Lung (tissue), 12 donors: Measurements from ENCODE around the gene CLTC. TPM values are rescaled to one million over a fixed set of nuclear protein-coding genes. Genes with fewer than 3 reads are reported as not detected.

Experiments
- ATAC-seq: fragments of 200-7000 bp; cut with Tn5 transposase; one replicate; pipeline ENCODE4 v1.9.1; 2020; ENCODE audit warnings: moderate number of reproducible peaks; ENCODE audit not compliant: insufficient read depth, low FRiP score
- DNase-seq, 3 donors: peaks; one replicate each; pipeline ENCODE4 v3.0.0-alpha.2; 2013 to 2017
- H3K27ac ChIP-seq, 2 donors: one replicate each; pipeline ENCODE4 v1.5.1; 2013; ENCODE audit warnings: mild to moderate bottlenecking in 2 of 2, moderate library complexity in 2 of 2, control low read depth in 1 of 2, inconsistent platforms in 1 of 2, low read depth in 1 of 2, low read length in 1 of 2
- H3K27me3 ChIP-seq, 3 donors: one replicate each; pipeline ENCODE4 v1.5.1; 2013; ENCODE audit warnings: low read length in 2 of 3; ENCODE audit not compliant: control insufficient read depth in 3 of 3, insufficient read depth in 3 of 3
- H3K36me3 ChIP-seq, 4 donors: one replicate each; pipeline ENCODE4 v1.5.1; 2013; ENCODE audit warnings: low read length in 4 of 4, mild to moderate bottlenecking in 1 of 4, moderate library complexity in 1 of 4; ENCODE audit not compliant: control insufficient read depth in 4 of 4, insufficient read depth in 4 of 4
- H3K4me1 ChIP-seq, 5 donors: one replicate each; pipeline ENCODE4 v1.5.1; 2013; ENCODE audit warnings: low read length in 5 of 5, mild to moderate bottlenecking in 2 of 5, moderate library complexity in 1 of 5; ENCODE audit not compliant: control insufficient read depth in 5 of 5, insufficient read depth in 5 of 5
- H3K4me3 ChIP-seq: one replicate; pipeline ENCODE4 v1.5.1; 2013; ENCODE audit warnings: mild to moderate bottlenecking, control low read depth, moderate library complexity
- H3K9ac ChIP-seq, 2 donors: one replicate each; pipeline ENCODE4 v1.5.1; 2013; ENCODE audit warnings: low read length in 2 of 2, control low read depth in 1 of 2; ENCODE audit not compliant: insufficient read depth in 1 of 2
- H3K9me3 ChIP-seq, 4 donors: one replicate each; pipeline ENCODE4 v1.5.1; 2013; ENCODE audit warnings: low read length in 3 of 4, mild to moderate bottlenecking in 1 of 4, moderate library complexity in 1 of 4; ENCODE audit not compliant: control insufficient read depth in 4 of 4, insufficient read depth in 3 of 4
- WGBS, 2 donors: extraction: QIAGEN DNeasy Blood & Tissue Kit; methylation state at CpG; one replicate each; pipeline ENCODE4 v1.1.7; 2013; 5-methylcytosine and 5-hydroxymethylcytosine counted together
- polyA plus RNA-seq, 2 donors: library from polyadenylated mRNA; stranded (reverse); fragments of 200-250 nt; gene quantifications; one replicate each; pipeline ENCODE4 v1.2.1, GENCODE V29; 2013
- total RNA-seq, 2 donors: library from RNA; depleted of rRNA in 1 of 2; stranded (reverse); fragments of >200 nt in 1 of 2; gene quantifications; one replicate each; pipeline ENCODE4 v1.2.1, GENCODE V29; 2014 to 2021
- TF ChIP-seq, protein P1 (sequence below): IDR thresholded peaks from 2 replicates; pipeline ENCODE4 v1.5.1; 2012; ENCODE audit warnings: mild to moderate bottlenecking; ENCODE audit errors: control extremely low read depth, extremely low read depth
- donor health status: control.
- donor health status: control.
- donor health status: Bipolar disorder and iron deficiency.
- donor health status: healthy.
- donor health status: DM: yes; HTN: yes; CAD: no.

CLTC gene
- total and polyA plus RNA-seq, 4 donors, result 87.7 to 246 (median 162) TPM

DNA sequence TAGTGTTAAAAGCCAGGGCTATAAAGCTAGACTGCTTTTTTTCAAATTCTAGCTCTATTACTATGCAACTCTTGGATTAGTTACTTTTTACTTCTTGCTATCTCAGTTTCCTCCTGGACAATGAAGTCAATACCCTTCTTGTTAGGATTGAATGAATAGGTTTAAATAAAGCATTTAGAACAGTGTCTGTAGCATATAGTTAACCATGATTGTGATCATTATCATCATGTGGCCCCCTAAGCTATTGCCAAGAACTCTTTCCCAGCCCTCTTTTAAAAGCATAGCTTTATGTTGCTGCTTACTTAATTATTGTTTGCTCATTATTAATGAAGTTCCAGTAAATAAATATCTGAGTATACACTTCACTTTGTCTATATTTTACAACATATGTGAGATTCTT lies 92.2 kb downstream of the CLTC start:
- DNase-seq, result no peak
- TF ChIP-seq, protein P1, sequence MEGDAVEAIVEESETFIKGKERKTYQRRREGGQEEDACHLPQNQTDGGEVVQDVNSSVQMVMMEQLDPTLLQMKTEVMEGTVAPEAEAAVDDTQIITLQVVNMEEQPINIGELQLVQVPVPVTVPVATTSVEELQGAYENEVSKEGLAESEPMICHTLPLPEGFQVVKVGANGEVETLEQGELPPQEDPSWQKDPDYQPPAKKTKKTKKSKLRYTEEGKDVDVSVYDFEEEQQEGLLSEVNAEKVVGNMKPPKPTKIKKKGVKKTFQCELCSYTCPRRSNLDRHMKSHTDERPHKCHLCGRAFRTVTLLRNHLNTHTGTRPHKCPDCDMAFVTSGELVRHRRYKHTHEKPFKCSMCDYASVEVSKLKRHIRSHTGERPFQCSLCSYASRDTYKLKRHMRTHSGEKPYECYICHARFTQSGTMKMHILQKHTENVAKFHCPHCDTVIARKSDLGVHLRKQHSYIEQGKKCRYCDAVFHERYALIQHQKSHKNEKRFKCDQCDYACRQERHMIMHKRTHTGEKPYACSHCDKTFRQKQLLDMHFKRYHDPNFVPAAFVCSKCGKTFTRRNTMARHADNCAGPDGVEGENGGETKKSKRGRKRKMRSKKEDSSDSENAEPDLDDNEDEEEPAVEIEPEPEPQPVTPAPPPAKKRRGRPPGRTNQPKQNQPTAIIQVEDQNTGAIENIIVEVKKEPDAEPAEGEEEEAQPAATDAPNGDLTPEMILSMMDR, result no peak
- H3K27ac ChIP-seq, result no peak overlapping the region
- H3K9ac ChIP-seq, result no peak overlapping the region
- ATAC-seq, result no peak
- no peak overlapping the region for H3K4me3 ChIP-seq
- H3K9me3 ChIP-seq, result no peaks in the 10 kb centered on the region
- no peaks in the 10 kb centered on the region for H3K27me3 ChIP-seq
- H3K36me3 ChIP-seq, result peaks cover 0 to 6% (median 0%) of the 10 kb centered on the region in 4 donors
- H3K4me1 ChIP-seq, result peaks cover 0 to 17% (median 0%) of the 10 kb centered on the region in 5 donors

DNA sequence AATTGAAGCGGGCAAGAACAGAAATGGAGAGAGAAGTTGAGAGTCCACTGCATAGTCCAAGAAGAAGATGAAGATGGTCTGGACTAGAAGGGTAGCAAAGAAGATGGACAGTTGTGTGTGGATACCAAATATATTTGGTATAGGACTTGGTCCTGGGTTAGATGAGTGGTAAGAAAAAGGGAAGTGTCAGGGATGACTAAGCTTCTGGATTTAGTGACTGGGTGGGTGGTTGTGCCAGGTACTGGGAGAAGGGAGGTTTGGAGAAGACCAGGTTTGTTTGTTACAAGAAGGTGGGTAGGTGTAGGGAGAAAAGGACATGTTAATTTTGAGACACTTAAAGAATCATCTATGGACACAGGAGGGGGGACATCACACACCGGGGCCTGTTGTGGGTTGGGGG lies 93.2 kb downstream of the CLTC start:
- TF ChIP-seq, protein P1, result no peak
- no peak overlapping the region for H3K27ac ChIP-seq
- ATAC-seq, result no peak
- no peak overlapping the region for H3K9ac ChIP-seq
- 96 to 100% methylated on average over 2 of the region's 2 CpGs for WGBS, 2 donors
- peaks cover 0 to 2% (median under 1%) of the 10 kb centered on the region in 4 donors for H3K36me3 ChIP-seq
- DNase-seq, result no peak
- H3K9me3 ChIP-seq, result no peaks in the 10 kb centered on the region
- peaks cover 0 to 17% (median 0%) of the 10 kb centered on the region in 5 donors for H3K4me1 ChIP-seq
- H3K4me3 ChIP-seq, result no peak overlapping the region
- H3K27me3 ChIP-seq, result no peaks in the 10 kb centered on the region

DNA sequence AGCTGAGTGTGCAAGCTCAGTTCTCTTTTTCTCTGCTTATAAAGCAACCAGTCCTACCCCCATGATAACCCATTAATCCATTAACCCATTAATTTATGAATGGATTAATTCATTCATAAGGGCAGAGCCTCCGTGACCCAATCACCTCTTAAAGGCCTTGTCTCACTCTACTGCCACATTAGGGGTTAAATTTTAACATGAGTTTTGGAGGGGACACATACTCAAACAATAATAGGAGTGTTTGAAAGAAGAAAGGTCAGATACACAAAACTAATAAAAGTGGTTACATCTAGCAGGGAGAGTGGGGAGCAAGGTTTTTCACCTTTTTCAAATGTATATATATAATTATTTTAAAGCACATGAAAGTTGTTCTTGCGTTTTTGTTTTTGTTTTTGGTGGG lies 94.6 kb downstream of the CLTC start:
- TF ChIP-seq, protein P1, result no peak
- no peak overlapping the region for H3K27ac ChIP-seq
- ATAC-seq, result no peak
- H3K4me3 ChIP-seq, result no peak overlapping the region
- H3K9me3 ChIP-seq, result no peaks in the 10 kb centered on the region
- H3K27me3 ChIP-seq, result no peaks in the 10 kb centered on the region
- peaks cover 0 to 4% (median 0%) of the 10 kb centered on the region in 5 donors for H3K4me1 ChIP-seq
- H3K36me3 ChIP-seq, result peaks cover 0 to 2% (median 0%) of the 10 kb centered on the region in 4 donors
- 90 to 100% methylated on average over 2 of the region's 2 CpGs for WGBS, 2 donors
- H3K9ac ChIP-seq, result no peak overlapping the region
- no peak for DNase-seq

DNA sequence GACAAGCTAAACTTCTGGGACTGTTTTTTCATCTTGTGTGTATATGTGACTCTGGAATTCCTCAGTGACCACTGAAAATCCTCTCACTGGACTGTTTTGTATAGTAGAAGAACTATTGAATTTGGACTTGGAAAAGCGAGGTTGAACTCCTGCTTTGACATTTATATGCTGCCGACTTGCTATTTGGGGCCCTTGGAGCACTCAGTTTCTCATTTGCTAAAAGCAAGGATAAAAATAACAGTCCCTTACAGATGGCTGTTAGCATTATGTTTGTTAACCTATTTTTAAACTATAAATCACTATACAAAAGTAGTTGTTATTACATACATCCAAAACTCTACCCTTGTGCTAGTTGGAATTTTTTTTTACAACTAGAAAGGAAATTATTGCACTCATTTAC lies 96.7 kb downstream of the CLTC start:
- H3K36me3 ChIP-seq, result peaks cover 0 to 2% (median 0%) of the 10 kb centered on the region in 4 donors
- no peaks in the 10 kb centered on the region for H3K9me3 ChIP-seq
- H3K9ac ChIP-seq, result no peak overlapping the region
- H3K4me1 ChIP-seq, result no peaks in the 10 kb centered on the region
- no peak for ATAC-seq
- TF ChIP-seq, protein P1, result no peak
- WGBS, 2 donors, result 92 to 96% methylated on average over 2 of the region's 2 CpGs
- no peaks in the 10 kb centered on the region for H3K27me3 ChIP-seq
- no peak overlapping the region for H3K27ac ChIP-seq
- no peak for DNase-seq
- H3K4me3 ChIP-seq, result no peak overlapping the region
